HepG2 (cell line): ENCODE results near the gene DISP1. TPM values are rescaled to one million over a fixed set of nuclear protein-coding genes. Genes with fewer than 3 reads are reported as not detected.

Experiments used
- ATF7-NPFF ChIP-seq: sonication (generic); formaldehyde crosslinking; IDR thresholded peaks from 2 replicates; pipeline ENCODE4 v1.8.1; 2023; ENCODE audit warnings: mild to moderate bottlenecking, low read depth, missing genetic modification reagents, moderate library complexity
- ELF3 ChIP-seq: IDR thresholded peaks from 2 replicates; pipeline ENCODE4 v1.6.1; 2016; ENCODE audit warnings: missing genetic modification reagents, missing compliant biosample characterization
- FOSL2 ChIP-seq: sonication (generic); formaldehyde crosslinking; IDR thresholded peaks from 2 replicates; pipeline ENCODE4 v1.4.0; 2020; ENCODE audit warnings: missing genetic modification reagents
- KDM1A ChIP-seq: IDR thresholded peaks from 2 replicates; pipeline ENCODE4 v1.6.1; 2016; ENCODE audit warnings: missing compliant biosample characterization
- MATR3 ChIP-seq: sonication (generic); formaldehyde crosslinking; IDR thresholded peaks from 2 replicates; pipeline ENCODE4 v1.4.0; 2020; ENCODE audit warnings: missing genetic modification reagents
- NCOA5 ChIP-seq: sonication (generic); formaldehyde crosslinking; IDR thresholded peaks from 2 replicates; pipeline ENCODE4 v1.4.0; 2020; ENCODE audit warnings: missing genetic modification reagents
- POLR2A ChIP-seq, 2 experiments: IDR thresholded peaks; 2 replicates each; pipeline ENCODE4 v1.6.1; 2011; ENCODE audit warnings: low read depth in 2 of 2, low read length in 2 of 2, mild to moderate bottlenecking in 1 of 2, moderate library complexity in 1 of 2; ENCODE audit not compliant: insufficient read depth in 1 of 2
- REPIN1 ChIP-seq: sonication (generic); formaldehyde crosslinking; IDR thresholded peaks from 2 replicates; pipeline ENCODE4 v1.8.0; 2022; ENCODE audit warnings: missing genetic modification reagents, low read depth, mild to moderate bottlenecking, borderline replicate concordance
- SNAPC4 ChIP-seq: sonication (generic); formaldehyde crosslinking; IDR thresholded peaks from 2 replicates; pipeline ENCODE4 v1.4.0; 2020; ENCODE audit warnings: mild to moderate bottlenecking, missing genetic modification reagents
- SSRP1 ChIP-seq: IDR thresholded peaks from 2 replicates; pipeline ENCODE4 v1.6.1; 2016; ENCODE audit warnings: control low read depth
- TGIF2 ChIP-seq: IDR thresholded peaks from 2 replicates; pipeline ENCODE4 v1.6.1; 2016; ENCODE audit warnings: control low read depth, missing compliant biosample characterization
- U2AF2 ChIP-seq: fragments of 200-400 bp; formaldehyde crosslinking; IDR thresholded peaks from 2 replicates; pipeline ENCODE4 v1.6.1; 2017; ENCODE audit warnings: low read depth, mild to moderate bottlenecking, low read length
- ZMAT3 ChIP-seq: sonication (generic); formaldehyde crosslinking; conservative IDR thresholded peaks from 2 replicates; pipeline ENCODE4 v1.7.0; 2021; ENCODE audit warnings: missing genetic modification reagents
- ZNF138 ChIP-seq: sonication (generic); formaldehyde crosslinking; IDR thresholded peaks from 2 replicates; pipeline ENCODE4 v1.5.0; 2020; ENCODE audit warnings: mild to moderate bottlenecking, low read depth, missing genetic modification reagents
- ZNF256 ChIP-seq: sonication (generic); formaldehyde crosslinking; conservative IDR thresholded peaks from 2 replicates; pipeline ENCODE4 v1.4.0; 2020; ENCODE audit warnings: missing genetic modification reagents
- ZNF780A ChIP-seq: sonication (generic); formaldehyde crosslinking; IDR thresholded peaks from 2 replicates; pipeline ENCODE4 v1.8.0; 2022; ENCODE audit warnings: mild to moderate bottlenecking, missing genetic modification reagents, moderate library complexity
- polyA plus RNA-seq, 8 experiments: library from polyadenylated mRNA; depleted of rRNA in 3 of 8; stranded (reverse) in 7 of 8; unstranded in 1 of 8; fragments of >200 nt; fragmentation: Illumina TruSeq in 4 of 8; extraction: Trizol in 4 of 8; gene quantifications; 2 replicates each; pipeline versions ENCODE4 v1.2.1 to v1.2.3, GENCODE V29; 2011 to 2016; ENCODE audit warnings: low read depth in 4 of 8, missing spikeins in 1 of 8, mixed read lengths in 1 of 8; ENCODE audit not compliant: insufficient read depth in 1 of 8
- total RNA-seq, 5 experiments: library from RNA; depleted of rRNA; stranded (reverse); fragments of >200 nt; fragmentation: Illumina TruSeq; extraction: Trizol; gene quantifications; 2 replicates each; pipeline ENCODE4 v1.2.3, GENCODE V29; 2016; ENCODE audit warnings: low read depth in 1 of 5
- TF ChIP-seq, protein P1 (sequence below): sonication (generic); formaldehyde crosslinking; IDR thresholded peaks from 2 replicates; pipeline ENCODE4 v1.5.1; 2020; ENCODE audit warnings: mild to moderate bottlenecking, missing genetic modification reagents, borderline replicate concordance
- TF ChIP-seq, protein P2 (sequence below): sonication (generic); formaldehyde crosslinking; conservative IDR thresholded peaks from 2 replicates; pipeline ENCODE4 v1.4.0; 2020; ENCODE audit warnings: missing genetic modification reagents

The DISP1 gene
- total and polyA plus RNA-seq, 2 of the 13 experiments (the other 11 are each of a cell fraction or from before 2014, with no cell fraction given): 1.9 to 2.0 TPM

GRCh38 chr1:222814536-222815439 lies at the start of gene DISP1 (continued):
- TF ChIP-seq SNAPC4: 0 out of 2 replicates have a peak, but pooled peaks have one; percentile 29
- no peak for TF ChIP-seq ZNF138 (CRISPR knock-in tag)
- no peak for TF ChIP-seq ZMAT3
- TF ChIP-seq POLR2A (IDR thresholded peaks at IDR 0.05; ENCODE audit: insufficient read depth in 1 of 2, low read depth in 2 of 2, low read length in 2 of 2): peak; percentile 68 to 78
- no peak; the same call in 1 of the 2 replicates for TF ChIP-seq ELF3 (CRISPR knock-in tag)
- TF ChIP-seq, protein P1, sequence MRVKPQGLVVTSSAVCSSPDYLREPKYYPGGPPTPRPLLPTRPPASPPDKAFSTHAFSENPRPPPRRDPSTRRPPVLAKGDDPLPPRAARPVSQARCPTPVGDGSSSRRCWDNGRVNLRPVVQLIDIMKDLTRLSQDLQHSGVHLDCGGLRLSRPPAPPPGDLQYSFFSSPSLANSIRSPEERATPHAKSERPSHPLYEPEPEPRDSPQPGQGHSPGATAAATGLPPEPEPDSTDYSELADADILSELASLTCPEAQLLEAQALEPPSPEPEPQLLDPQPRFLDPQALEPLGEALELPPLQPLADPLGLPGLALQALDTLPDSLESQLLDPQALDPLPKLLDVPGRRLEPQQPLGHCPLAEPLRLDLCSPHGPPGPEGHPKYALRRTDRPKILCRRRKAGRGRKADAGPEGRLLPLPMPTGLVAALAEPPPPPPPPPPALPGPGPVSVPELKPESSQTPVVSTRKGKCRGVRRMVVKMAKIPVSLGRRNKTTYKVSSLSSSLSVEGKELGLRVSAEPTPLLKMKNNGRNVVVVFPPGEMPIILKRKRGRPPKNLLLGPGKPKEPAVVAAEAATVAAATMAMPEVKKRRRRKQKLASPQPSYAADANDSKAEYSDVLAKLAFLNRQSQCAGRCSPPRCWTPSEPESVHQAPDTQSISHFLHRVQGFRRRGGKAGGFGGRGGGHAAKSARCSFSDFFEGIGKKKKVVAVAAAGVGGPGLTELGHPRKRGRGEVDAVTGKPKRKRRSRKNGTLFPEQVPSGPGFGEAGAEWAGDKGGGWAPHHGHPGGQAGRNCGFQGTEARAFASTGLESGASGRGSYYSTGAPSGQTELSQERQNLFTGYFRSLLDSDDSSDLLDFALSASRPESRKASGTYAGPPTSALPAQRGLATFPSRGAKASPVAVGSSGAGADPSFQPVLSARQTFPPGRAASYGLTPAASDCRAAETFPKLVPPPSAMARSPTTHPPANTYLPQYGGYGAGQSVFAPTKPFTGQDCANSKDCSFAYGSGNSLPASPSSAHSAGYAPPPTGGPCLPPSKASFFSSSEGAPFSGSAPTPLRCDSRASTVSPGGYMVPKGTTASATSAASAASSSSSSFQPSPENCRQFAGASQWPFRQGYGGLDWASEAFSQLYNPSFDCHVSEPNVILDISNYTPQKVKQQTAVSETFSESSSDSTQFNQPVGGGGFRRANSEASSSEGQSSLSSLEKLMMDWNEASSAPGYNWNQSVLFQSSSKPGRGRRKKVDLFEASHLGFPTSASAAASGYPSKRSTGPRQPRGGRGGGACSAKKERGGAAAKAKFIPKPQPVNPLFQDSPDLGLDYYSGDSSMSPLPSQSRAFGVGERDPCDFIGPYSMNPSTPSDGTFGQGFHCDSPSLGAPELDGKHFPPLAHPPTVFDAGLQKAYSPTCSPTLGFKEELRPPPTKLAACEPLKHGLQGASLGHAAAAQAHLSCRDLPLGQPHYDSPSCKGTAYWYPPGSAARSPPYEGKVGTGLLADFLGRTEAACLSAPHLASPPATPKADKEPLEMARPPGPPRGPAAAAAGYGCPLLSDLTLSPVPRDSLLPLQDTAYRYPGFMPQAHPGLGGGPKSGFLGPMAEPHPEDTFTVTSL (CRISPR knock-in tag): no peak
- no peak for TF ChIP-seq ZNF256 (CRISPR knock-in tag)
- no peak for TF ChIP-seq ZNF780A (CRISPR knock-in tag)
- no peak for TF ChIP-seq TGIF2
- no peak for TF ChIP-seq MATR3 (CRISPR knock-in tag)
- no peak for TF ChIP-seq U2AF2
- TF ChIP-seq, protein P2, sequence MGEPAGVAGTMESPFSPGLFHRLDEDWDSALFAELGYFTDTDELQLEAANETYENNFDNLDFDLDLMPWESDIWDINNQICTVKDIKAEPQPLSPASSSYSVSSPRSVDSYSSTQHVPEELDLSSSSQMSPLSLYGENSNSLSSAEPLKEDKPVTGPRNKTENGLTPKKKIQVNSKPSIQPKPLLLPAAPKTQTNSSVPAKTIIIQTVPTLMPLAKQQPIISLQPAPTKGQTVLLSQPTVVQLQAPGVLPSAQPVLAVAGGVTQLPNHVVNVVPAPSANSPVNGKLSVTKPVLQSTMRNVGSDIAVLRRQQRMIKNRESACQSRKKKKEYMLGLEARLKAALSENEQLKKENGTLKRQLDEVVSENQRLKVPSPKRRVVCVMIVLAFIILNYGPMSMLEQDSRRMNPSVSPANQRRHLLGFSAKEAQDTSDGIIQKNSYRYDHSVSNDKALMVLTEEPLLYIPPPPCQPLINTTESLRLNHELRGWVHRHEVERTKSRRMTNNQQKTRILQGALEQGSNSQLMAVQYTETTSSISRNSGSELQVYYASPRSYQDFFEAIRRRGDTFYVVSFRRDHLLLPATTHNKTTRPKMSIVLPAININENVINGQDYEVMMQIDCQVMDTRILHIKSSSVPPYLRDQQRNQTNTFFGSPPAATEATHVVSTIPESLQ: no peak
- peak; percentile 81 for TF ChIP-seq ATF7-NPFF
- TF ChIP-seq FOSL2 (CRISPR knock-in tag): peak; percentile 84
- TF ChIP-seq SSRP1: no peak
- TF ChIP-seq NCOA5 (CRISPR knock-in tag): no peak
- 0 out of 2 replicates have a peak, but pooled peaks have one; percentile 38 for TF ChIP-seq KDM1A
- peak; percentile 61; the same call in 1 of the 2 replicates for TF ChIP-seq REPIN1
